ENCODE measurements around the gene CPLX1.

Gene CPLX1

GRCh38 chr4:795726-796119, 30.2 kb downstream of the CPLX1 start:
- H2AFZ ChIP-seq (ENCODE audit: low read length): no peak overlapping the region
- no peaks in the 10 kb centered on the region for H3K27me3 ChIP-seq (ENCODE audit: insufficient read depth, low read length, poor library complexity, severe bottlenecking)
- TF ChIP-seq EZH2phosphoT487 (IDR thresholded peaks at IDR 0.05; ENCODE audit: borderline replicate concordance) (no peak), CTCF (conservative IDR thresholded peaks at IDR 0.05; ENCODE audit: low read length) (no peak)

GRCh38 chr4:794900-795725, 30.8 kb downstream of the CPLX1 start:
- H3K4me1 ChIP-seq (ENCODE audit: insufficient read depth, low read length, poor library complexity, severe bottlenecking): peaks cover 18% of the 10 kb centered on the region
- no peak overlapping the region for H3K4me3 ChIP-seq (ENCODE audit: low read length, poor library complexity, severe bottlenecking)
- no peaks in the 10 kb centered on the region for H3K9me3 ChIP-seq (ENCODE audit: insufficient read depth, low read depth, low read length)
- H3K9me2 ChIP-seq (replicated peaks; ENCODE audit: low read depth, low read length): no peaks in the 10 kb centered on the region
- H3F3A ChIP-seq (ENCODE audit: low read depth): 0 out of 2 replicates have a peak, but pooled peaks cover 3% of the 10 kb centered on the region
- no peak overlapping the region for H3K9ac ChIP-seq (ENCODE audit: low read depth, low read length, poor library complexity, severe bottlenecking)
- no peaks in the 10 kb centered on the region for H3K79me2 ChIP-seq (ENCODE audit: insufficient read depth, low read length)
- no peaks in the 10 kb centered on the region for H3K36me3 ChIP-seq (ENCODE audit: insufficient read depth, low read length)
- no peak overlapping the region for H2AFZ ChIP-seq (ENCODE audit: low read length)
- no peaks in the 10 kb centered on the region for H4K20me1 ChIP-seq (ENCODE audit: insufficient read depth, low read length, poor library complexity, severe bottlenecking)
- TF ChIP-seq EZH2phosphoT487 (IDR thresholded peaks at IDR 0.05; ENCODE audit: borderline replicate concordance): no peak
- no peak for TF ChIP-seq CTCF (conservative IDR thresholded peaks at IDR 0.05; ENCODE audit: low read length)
- H3K4me2 ChIP-seq (ENCODE audit: low read depth, low read length, poor library complexity, severe bottlenecking): no peak overlapping the region
- no peaks in the 10 kb centered on the region for H3K27me3 ChIP-seq (ENCODE audit: insufficient read depth, low read length, poor library complexity, severe bottlenecking)

More at GRCh38 chr4:795726-796119, 30.2 kb downstream of the CPLX1 start:
- Histone ChIP-seq H3K4me1 (ENCODE audit: insufficient read depth, low read length, poor library complexity, severe bottlenecking) (peaks cover 18% of the 10 kb centered on the region), H3K9me3 (ENCODE audit: insufficient read depth, low read depth, low read length) (no peaks in the 10 kb centered on the region), H3K36me3 (ENCODE audit: insufficient read depth, low read length) (no peaks in the 10 kb centered on the region), H3K9me2 (replicated peaks; ENCODE audit: low read depth, low read length) (no peaks in the 10 kb centered on the region), H3K79me2 (ENCODE audit: insufficient read depth, low read length) (no peaks in the 10 kb centered on the region), H3F3A (ENCODE audit: low read depth) (0 out of 2 replicates have a peak, but pooled peaks cover 3% of the 10 kb centered on the region), H4K20me1 (ENCODE audit: insufficient read depth, low read length, poor library complexity, severe bottlenecking) (no peaks in the 10 kb centered on the region), H3K4me2 (ENCODE audit: low read depth, low read length, poor library complexity, severe bottlenecking) (no peak overlapping the region), H3K4me3 (ENCODE audit: low read length, poor library complexity, severe bottlenecking) (no peak overlapping the region), H3K9ac (ENCODE audit: low read depth, low read length, poor library complexity, severe bottlenecking) (no peak overlapping the region)

- Histone ChIP-seq H3K4me2 (ENCODE audit: low read depth, low read length, poor library complexity, severe bottlenecking) (no peak overlapping the region), H3K9me2 (replicated peaks; ENCODE audit: low read depth, low read length) (no peaks in the 10 kb centered on the region), H3K79me2 (ENCODE audit: insufficient read depth, low read length) (no peaks in the 10 kb centered on the region), H4K20me1 (ENCODE audit: insufficient read depth, low read length, poor library complexity, severe bottlenecking) (no peaks in the 10 kb centered on the region), H3K4me3 (ENCODE audit: low read length, poor library complexity, severe bottlenecking) (no peak overlapping the region), H3K36me3 (ENCODE audit: insufficient read depth, low read length) (no peaks in the 10 kb centered on the region), H2AFZ (ENCODE audit: low read length) (no peak overlapping the region), H3K27me3 (ENCODE audit: insufficient read depth, low read length, poor library complexity, severe bottlenecking) (no peaks in the 10 kb centered on the region), H3K9me3 (ENCODE audit: insufficient read depth, low read depth, low read length) (no peaks in the 10 kb centered on the region), H3K9ac (ENCODE audit: low read depth, low read length, poor library complexity, severe bottlenecking) (no peak overlapping the region), H3K4me1 (ENCODE audit: insufficient read depth, low read length, poor library complexity, severe bottlenecking) (peaks cover 10% of the 10 kb centered on the region), H3F3A (ENCODE audit: low read depth) (0 out of 2 replicates have a peak, but pooled peaks cover 3% of the 10 kb centered on the region)
- TF ChIP-seq EZH2phosphoT487 (IDR thresholded peaks at IDR 0.05; ENCODE audit: borderline replicate concordance) (no peak), CTCF (conservative IDR thresholded peaks at IDR 0.05; ENCODE audit: low read length) (no peak)
Observed at GRCh38 chr4:793941-794621, 31.8 kb downstream of the CPLX1 start.
